ENCODE data around the gene GTPBP4. TPM values are rescaled to one million over a fixed set of nuclear protein-coding genes. Genes with fewer than 3 reads are reported as not detected.

GTPBP4 gene
- total and polyA plus RNA-seq, 9 of the 15 experiments (the other 6 are each of a cell fraction or from before 2014, with no cell fraction given): 79.0 to 155 (median 128) TPM

DNA sequence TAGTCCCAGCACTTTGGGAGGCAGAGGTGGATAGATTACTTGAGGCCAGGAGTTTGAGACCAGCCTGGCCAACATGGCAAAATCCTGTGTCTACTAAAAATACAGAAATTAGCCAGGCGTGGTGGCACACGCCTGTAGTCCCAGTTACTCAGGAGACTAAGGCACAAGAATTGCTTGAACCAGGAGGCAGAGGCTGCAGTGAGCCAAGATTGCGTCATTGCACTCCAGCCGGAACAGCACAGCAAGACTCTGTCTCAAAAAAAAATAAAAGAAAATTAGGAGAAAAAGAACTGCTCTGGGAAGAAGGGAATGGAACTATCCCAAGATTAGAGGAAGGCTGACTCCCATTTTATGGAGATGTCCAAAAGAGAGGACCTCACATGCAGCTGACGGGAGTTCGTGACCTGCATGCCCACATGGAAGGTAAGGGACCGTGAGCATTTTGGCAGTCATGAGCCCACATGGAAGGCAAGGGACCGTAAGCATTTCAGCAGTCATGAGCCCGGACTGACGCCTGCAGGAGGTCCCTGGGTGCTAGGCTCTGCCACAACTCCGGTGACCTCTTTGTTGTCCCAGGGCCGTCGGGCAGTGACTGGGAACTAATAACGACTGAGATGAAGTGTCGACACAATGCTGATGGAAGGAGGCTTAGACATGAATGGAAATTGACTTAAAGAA, 18.6 kb upstream of the GTPBP4 start (continued):
- TF ChIP-seq, protein P1, sequence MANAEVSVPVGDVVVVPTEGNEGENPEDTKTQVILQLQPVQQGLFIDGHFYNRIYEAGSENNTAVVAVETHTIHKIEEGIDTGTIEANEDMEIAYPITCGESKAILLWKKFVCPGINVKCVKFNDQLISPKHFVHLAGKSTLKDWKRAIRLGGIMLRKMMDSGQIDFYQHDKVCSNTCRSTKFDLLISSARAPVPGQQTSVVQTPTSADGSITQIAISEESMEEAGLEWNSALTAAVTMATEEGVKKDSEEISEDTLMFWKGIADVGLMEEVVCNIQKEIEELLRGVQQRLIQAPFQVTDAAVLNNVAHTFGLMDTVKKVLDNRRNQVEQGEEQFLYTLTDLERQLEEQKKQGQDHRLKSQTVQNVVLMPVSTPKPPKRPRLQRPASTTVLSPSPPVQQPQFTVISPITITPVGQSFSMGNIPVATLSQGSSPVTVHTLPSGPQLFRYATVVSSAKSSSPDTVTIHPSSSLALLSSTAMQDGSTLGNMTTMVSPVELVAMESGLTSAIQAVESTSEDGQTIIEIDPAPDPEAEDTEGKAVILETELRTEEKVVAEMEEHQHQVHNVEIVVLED (CRISPR knock-in tag; IDR thresholded peaks at IDR 0.05): no peak
- no peak for TF ChIP-seq ZNF197 (CRISPR knock-in tag; IDR thresholded peaks at IDR 0.05; ENCODE audit: low read depth)
- no peak for TF ChIP-seq TCF7L2 (IDR thresholded peaks at IDR 0.05; ENCODE audit: low read depth, low read length)
- TF ChIP-seq, protein P2, sequence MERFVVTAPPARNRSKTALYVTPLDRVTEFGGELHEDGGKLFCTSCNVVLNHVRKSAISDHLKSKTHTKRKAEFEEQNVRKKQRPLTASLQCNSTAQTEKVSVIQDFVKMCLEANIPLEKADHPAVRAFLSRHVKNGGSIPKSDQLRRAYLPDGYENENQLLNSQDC (CRISPR knock-in tag; IDR thresholded peaks at IDR 0.05): no peak
- TF ChIP-seq, protein P3, sequence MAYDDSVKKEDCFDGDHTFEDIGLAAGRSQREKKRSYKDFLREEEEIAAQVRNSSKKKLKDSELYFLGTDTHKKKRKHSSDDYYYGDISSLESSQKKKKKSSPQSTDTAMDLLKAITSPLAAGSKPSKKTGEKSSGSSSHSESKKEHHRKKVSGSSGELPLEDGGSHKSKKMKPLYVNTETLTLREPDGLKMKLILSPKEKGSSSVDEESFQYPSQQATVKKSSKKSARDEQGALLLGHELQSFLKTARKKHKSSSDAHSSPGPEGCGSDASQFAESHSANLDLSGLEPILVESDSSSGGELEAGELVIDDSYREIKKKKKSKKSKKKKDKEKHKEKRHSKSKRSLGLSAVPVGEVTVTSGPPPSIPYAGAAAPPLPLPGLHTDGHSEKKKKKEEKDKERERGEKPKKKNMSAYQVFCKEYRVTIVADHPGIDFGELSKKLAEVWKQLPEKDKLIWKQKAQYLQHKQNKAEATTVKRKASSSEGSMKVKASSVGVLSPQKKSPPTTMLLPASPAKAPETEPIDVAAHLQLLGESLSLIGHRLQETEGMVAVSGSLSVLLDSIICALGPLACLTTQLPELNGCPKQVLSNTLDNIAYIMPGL (CRISPR knock-in tag; IDR thresholded peaks at IDR 0.05): no peak
- TF ChIP-seq ELF2 (CRISPR knock-in tag; IDR thresholded peaks at IDR 0.05): no peak
- TF ChIP-seq ZC3H8 (IDR thresholded peaks at IDR 0.05): no peak
- TF ChIP-seq, protein P4, sequence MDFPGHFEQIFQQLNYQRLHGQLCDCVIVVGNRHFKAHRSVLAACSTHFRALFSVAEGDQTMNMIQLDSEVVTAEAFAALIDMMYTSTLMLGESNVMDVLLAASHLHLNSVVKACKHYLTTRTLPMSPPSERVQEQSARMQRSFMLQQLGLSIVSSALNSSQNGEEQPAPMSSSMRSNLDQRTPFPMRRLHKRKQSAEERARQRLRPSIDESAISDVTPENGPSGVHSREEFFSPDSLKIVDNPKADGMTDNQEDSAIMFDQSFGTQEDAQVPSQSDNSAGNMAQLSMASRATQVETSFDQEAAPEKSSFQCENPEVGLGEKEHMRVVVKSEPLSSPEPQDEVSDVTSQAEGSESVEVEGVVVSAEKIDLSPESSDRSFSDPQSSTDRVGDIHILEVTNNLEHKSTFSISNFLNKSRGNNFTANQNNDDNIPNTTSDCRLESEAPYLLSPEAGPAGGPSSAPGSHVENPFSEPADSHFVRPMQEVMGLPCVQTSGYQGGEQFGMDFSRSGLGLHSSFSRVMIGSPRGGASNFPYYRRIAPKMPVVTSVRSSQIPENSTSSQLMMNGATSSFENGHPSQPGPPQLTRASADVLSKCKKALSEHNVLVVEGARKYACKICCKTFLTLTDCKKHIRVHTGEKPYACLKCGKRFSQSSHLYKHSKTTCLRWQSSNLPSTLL (IDR thresholded peaks at IDR 0.05): no peak
- no peak for TF ChIP-seq GATA2 (CRISPR knock-in tag; IDR thresholded peaks at IDR 0.05)
- TF ChIP-seq, protein P5, sequence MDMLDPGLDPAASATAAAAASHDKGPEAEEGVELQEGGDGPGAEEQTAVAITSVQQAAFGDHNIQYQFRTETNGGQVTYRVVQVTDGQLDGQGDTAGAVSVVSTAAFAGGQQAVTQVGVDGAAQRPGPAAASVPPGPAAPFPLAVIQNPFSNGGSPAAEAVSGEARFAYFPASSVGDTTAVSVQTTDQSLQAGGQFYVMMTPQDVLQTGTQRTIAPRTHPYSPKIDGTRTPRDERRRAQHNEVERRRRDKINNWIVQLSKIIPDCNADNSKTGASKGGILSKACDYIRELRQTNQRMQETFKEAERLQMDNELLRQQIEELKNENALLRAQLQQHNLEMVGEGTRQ (CRISPR knock-in tag; IDR thresholded peaks at IDR 0.05): no peak
- TF ChIP-seq PHF21A (IDR thresholded peaks at IDR 0.05; ENCODE audit: borderline replicate concordance, low read depth): no peak
- TF ChIP-seq POLR2H (tag; IDR thresholded peaks at IDR 0.05; ENCODE audit: low read depth): no peak
- TF ChIP-seq BCOR (IDR thresholded peaks at IDR 0.05): peak; percentile 23; the same call in 1 of the 2 replicates
- TF ChIP-seq DACH1 (IDR thresholded peaks at IDR 0.05; ENCODE audit: partially characterized antibody): no peak

Measured in K562 (cell line).